NCI-H146 (cell line): ENCODE measurements around the gene PREB.
"Not testable (repeated sequence)": the region's sequence is repeated elsewhere in the genome, so short reads cannot be mapped to it uniquely, and the experiment has no call there.

Experiments used
- DNase-seq: peaks from one replicate; lab custom pipeline; 2025; lab: John Stamatoyannopoulos, UW

The PREB gene, protein sequence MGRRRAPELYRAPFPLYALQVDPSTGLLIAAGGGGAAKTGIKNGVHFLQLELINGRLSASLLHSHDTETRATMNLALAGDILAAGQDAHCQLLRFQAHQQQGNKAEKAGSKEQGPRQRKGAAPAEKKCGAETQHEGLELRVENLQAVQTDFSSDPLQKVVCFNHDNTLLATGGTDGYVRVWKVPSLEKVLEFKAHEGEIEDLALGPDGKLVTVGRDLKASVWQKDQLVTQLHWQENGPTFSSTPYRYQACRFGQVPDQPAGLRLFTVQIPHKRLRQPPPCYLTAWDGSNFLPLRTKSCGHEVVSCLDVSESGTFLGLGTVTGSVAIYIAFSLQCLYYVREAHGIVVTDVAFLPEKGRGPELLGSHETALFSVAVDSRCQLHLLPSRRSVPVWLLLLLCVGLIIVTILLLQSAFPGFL

DNA sequence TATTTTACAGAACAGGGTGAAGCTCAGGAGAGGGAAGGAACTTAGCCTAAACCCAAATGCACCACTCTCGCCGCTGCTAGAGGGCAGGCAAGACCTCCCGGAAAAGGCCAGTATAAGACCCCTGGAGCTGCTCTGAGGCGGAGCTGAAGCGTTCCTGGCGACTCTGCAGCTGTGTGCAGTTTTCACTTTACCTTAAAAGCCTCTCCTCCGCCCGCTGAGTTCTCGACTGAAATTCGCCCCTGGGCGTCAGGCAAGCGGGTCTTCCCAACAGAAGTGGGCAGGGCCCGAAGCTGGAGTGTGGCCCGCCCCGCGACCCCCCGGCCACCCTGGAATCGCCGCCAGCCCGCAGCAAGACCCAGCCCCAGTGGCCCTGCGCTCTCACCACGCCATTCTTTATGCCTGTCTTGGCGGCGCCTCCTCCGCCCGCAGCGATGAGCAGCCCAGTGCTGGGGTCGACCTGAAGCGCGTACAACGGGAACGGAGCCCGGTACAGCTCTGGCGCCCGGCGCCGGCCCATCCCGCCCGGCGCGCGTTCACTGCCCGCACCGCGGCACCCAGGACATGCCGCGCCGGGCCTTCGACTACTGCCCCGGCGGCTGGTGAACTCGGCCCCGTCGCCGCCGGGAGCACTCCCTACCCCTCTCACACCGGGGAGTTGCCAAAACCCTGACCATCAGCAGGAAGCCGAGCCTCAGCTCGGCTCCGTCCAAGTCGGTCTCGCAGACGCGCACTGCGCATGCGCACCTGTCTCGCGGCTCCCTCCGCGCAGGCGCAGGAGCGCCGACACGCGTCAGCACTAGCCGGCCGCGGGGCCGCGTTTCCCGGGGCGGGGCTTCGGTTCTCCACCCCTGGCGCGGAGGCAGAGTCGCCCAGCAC, at the start of gene PREB:
Gene PREB (minus strand): TSS at position 732 of the 876 bp plus-strand sequence. CDS start 215 bp downstream, at position 517.
- peak; percentile 97 for DNase-seq

DNA sequence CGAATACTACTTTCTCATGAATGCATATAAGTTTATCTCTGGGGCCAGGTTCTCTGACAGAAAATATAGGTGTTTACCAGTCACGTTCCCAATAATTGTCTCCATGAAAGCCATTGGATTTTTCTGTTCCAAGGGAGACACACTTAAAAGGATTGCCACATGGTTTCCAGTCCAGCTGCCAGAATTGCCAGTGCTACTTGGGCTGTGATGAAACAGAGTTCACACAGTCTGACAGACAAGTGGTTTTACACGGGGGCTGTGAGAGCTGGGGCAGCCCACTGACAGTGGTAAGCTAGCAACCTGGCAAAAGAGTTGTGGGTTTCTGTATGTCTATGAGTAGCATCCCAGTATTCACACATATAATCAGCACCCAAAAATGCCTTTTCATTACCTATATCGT, 49.7 kb upstream of the PREB start:
- DNase-seq, result no peak

DNA sequence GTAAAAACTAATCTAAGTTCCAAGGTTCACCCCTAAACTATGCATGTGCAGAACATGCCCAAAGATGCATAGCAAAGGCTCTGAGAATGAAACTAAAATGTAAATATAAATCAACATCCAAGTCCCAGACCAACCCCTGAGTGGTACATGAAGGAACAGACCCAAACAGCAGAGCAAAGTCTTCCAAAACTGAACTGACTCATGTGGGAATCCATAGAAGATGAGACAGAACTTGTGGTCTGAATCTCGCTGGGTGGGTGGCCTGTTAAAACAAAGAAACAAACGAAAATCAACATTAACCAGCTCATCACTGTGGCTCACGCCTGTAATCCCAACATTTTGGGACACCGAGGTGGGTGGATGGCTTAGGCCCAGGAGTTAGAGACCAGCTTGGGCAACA, 47.9 kb upstream of the PREB start:
- no peak for DNase-seq

DNA sequence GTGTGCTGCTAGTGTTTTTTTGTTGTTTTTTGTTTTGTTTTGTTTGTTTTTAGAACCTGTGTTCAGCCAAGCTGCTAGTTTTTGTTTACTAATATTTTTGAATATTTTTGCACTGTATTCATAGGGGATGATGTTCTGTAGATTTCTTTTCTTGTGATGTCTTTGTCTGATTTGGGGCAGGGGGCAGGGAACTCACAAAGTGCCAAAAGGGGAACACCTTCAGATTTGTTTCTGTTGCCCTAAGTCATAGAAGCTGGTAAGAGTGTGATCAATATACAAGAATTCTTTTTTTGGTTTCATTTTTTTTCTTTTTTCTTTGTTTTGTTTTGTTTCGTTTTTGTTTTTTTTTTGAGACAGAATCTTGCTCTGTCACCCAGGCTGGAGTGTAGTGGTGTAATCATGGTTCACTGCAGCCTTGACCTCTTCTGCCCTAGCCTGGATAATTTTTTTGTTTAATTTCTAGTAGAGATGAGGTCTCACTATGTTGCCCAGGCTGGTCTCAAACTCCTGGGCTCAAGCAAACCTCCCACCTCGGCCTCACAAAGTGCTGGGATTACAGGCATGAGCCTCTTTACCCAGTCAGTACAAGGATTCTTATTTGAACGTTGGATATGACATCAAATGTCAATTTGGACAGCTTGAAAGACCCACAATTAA, 45.0 kb upstream of the PREB start:
- no peak for DNase-seq

DNA sequence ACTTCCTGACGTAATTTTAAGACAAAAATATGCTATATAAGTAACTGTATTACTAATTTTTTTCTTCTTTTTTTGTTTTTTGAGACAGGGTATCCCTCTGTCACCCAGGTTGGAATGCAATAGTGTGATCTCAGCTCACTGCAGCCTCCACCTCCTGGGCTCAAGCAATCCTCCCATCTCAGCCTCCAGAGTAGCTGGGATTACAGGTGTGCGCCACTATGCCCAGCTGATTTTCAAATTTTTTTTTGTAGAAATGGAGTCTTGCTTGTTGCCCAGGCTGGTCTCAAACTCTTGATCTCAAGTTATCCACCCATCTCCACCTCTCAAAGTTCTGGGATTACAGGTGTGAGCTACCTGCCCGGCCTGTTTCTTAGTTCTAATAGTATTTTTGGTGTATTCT, 44.0 kb upstream of the PREB start:
- no peak for DNase-seq

DNA sequence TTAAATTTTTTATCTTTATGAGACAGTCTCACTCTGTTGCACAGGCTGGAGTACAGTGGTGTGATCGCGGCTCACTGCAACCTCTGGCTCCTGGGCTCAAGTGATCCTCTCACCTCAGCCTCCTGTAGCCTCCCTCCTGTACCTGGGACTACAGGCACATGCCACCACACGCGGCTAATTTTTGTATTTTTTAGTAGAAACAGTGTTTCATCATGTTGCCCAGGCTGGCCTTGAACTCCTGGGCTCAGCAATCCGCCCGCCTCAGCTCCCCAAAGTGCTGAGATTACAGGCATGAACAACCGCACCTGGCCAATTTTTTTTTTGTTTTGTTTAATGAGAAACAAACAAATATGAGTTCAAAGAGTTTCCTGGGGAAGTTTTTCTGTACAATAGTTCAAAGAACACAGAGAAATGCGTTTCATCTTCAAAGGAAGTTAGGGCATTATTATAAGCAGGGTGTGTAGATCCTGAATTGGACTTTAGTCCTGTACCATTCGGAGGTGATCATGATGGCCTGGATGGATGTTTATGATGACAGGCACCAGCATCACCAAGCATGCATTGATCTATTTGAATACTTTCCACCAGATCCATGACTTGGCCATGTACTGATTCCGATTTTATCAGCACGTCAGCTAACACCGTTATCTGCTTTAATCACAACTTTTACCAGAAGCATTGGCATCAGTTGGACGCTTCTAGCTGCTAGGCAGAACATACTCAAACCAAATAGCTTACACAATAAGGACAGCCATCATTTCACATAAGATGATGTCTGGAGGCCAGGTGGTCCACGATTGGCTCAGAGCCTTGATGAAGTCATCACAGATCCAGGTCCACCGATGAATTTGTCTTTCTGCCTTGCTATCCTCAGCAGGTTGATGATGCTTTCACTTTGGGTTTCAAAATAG, 43.3 kb upstream of the PREB start:
- DNase-seq, result no peak

DNA sequence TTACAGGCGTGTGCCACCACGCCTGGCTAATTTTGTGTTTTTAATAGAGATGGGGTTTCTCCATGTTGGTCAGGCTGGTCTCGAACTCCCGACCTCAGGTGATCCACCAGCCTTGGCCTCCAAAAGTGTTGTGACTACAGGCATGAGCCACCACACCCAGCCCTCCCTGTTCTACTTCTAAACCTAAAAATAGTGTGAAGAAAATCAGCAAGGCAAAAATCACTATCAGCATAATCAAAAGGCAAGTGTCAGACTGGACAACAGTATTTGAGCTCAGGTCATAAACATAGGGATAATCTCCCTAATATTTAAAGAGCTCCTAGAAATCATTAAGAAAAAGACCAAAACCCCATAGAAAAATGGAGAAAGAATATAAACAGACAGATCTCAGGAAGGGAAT, 41.3 kb upstream of the PREB start:
- not testable (repeated sequence) for DNase-seq

DNA sequence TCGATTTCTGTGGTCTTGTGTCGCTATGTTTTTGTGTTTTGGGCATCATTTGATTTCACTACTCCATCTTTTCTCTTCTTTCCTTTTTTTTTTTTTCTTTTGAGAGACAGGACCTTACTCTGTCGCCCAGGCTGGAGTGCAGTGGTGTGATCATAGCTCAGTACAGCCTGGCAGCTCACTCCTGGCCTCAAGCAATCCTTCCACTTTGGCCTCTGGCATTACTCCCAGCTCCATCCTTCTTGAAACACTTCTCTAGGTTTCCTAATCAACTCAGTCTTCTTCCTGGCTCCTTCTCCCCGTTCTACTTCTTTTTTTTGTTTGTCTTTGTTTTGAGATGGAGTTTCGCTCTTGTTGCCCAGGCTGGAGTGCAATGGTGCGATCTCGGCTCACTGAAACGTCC, 40.9 kb upstream of the PREB start:
- DNase-seq, result no peak

DNA sequence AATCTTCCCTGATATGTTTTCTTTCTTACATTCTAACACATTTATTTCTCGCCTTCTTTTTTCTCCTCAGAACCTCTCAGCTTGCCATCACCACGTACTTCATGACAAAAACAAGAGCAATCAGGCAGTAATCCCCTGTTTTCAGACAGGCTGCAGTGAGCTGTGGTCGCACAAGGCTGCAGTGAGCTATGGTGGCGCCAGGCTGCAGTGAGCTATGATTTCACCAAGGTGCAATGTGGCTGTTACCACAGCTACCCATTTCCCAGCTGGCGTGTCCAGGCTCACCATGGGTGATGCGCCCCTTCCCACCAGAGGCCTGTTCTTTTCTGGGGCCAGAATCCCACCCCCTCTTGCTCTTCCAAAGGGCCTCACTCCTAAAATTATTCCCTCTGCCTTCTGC, 40.2 kb upstream of the PREB start:
- no peak for DNase-seq

DNA sequence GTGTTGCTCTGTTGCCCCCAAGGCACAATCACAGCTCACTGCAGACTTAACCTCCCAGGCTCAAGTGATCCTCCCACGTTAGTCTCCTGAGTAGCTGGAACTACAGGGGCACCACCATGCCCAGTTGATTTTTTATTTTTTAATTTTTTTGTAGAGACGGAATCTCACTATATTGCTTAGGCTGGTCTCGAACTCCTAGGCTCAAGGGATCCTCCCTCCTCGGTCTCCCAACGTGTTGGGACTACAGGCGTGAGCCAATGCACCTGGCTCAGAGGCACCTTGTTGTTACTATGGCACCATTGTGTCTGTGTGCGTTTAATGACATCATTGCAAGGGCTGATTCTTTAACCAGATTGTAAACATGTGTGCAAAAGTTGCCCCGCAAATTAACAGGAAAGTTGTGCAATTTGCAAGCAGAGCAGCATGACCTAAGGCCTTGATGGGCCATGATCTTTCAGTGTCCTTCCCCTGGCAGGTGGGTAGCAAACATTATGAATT, 37.0 kb upstream of the PREB start:
- peak; percentile 26 for DNase-seq

DNA sequence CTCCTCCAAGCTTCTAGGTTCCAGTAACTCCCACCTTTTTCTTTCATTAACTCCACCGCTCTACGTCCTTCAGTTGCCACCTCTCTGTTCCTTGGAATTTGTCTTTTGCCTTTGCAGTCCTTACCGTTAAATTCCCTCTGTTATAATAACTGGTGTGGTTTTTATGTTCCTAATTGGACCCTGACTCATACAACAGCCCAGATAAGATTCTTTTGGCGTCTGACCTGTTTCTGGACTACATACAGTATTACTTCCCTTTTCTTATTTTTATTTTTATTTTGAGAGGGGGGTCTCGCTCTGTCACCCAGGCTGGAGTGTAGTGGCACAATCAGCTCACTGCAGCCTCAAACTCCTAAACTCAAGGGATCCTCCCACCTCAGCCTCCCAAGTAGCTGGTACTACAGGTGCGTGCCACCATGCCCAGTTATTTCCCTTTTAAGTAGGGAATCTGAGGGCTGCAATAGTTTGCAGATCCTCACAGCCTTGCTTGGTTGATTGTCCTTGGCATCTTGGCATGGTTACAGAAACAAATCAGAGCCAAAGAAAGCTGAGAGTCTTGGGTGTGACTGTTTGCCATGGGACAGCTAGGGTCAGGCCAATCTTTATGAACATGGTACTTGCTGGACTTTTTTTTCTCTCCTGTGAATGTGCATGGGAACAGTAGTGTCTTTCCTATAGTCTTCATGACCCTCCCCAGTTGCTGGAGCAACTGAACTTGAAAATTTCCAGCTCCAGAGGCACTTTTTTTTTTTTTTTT, 36.3 kb upstream of the PREB start:
- DNase-seq, result no peak

DNA sequence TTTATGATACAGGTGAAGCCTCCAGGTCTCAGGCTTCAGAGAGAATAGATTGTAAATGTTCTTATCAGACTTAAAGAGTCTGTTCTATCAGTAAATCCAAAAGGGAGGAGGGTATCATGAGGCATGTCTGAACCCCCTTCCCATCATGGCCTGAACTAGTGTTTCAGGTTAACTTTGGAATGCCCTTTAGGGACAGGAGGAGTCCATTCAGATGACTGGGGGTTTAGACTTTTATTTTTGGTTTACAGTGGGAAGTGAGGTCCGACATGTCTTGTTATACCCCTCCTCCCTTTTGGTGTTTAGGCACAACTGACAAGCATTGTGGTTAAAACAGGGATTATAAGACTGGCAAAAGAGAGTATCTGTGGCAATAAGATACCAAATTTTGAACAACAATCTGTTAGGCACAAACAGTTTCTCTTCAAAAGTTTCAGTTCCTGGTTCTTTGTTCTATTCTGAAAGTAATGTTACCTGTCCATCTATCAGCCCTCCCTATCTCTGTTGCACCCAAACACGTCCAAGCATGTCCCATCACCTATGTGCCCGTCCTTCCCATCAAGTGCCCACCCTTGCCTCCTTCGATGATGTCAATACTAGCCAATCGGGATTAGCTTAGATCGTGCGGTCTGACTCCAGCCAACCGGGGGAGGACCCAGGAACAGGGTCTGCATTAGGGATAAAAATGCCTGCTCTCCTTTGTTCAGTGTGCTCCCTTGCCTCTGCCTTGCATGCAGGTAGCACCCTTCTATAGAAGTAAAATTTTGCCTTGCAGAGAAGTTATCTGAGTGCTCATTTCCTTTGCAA, 30.7 kb upstream of the PREB start:
- DNase-seq, result no peak

DNA sequence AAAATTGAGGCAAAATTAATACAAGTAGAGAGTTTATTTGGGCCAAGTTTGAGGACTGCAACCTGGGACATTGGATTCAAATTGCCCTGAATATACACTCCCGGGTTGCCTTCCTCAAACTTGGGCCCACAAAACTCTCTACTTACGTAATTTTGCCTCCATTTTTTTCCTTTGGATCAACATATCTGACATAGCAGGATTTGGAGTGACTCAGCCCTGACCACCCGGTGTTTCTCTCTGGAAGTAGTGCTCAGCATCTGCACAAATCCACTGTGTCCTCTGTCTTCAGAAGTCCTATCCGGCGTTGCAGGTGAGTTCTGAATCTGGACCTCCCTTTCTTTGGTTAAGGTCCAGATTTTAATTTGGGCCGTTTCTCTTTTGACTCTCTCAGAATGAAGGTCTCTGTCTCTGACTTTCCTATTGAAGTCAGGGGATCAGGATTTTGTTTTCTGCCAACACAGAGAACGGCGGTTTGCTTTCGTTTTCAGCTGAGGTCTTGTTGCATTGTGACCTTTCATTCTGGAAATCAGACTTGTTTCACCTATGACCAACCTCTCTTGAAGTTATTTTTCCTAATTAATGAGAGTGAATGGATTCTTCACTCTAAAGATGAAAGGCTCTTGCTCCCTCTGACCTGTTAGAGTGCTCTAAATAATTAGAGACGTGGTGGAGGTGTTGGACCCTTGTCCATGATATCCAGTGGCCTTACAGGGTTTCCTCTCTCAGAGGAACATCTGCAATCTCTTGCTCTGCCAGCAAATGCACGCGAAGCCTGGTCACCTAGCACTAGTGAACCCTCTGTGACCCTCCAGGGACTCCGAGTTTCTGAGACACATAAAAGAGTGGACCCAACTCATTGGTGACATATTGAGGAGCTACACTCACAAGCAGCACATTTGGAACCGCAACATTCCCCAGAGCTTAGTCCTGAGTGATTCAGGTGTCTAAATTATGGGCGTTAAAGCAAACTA, 28.0 kb upstream of the PREB start:
- DNase-seq, result no peak

DNA sequence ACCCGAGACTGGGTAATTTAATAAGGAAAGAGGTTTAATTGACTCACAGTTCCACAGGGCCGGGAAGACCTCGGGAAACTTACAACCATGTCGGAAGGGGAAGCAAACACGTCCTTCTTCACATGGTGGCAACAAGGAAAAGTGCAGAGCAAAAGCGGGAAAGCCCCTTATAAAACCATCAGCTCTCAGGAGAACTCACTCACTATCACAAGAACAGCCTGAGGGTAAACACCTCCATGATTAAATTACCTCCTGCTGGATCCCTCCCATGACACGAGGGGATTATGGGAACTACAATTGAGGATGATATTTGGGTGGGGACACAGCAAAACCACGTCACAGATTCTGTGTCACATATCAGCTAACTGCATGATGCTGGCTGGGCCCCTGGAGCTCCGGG, 25.8 kb upstream of the PREB start:
- DNase-seq, result no peak

DNA sequence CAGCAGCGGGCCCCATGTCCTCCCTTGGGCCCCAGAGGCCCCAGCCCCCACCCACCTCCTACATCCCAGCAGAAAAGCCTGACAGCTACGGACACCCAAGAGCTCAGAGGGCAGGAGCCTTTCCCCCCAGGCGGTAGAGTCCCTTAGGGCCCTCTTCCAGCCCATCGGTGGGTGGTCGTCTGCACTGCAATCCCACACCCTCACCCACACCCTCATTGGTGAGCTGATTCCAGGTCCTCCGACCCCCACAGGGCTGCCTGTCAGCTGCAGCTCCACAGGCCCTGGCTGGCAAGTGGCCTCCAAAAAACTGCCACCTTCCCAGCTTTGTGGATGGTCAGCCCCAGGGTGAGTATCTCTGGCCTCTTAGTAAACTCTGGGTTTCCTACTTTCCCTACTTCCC, 24.8 kb upstream of the PREB start:
- no peak for DNase-seq

DNA sequence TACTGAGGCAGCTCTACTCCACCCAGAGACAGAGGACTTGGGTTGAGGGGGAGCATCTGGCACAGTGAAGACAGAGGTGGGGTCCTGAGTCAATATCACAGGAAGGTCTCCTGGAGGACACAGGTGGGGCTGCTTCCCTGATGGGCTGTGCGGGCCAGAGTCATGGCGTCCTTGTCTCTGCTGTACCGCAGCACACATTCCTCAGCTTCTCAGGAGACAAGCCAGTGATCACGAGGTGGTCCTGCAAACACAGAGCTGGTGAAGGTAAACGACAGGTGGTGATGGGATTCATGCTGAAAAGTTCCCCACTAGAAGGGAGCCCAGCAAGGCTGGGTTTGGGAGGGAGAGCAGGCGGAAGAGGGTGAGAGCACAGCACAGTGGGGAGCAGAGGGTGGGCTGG, 24.0 kb upstream of the PREB start:
- no peak for DNase-seq

DNA sequence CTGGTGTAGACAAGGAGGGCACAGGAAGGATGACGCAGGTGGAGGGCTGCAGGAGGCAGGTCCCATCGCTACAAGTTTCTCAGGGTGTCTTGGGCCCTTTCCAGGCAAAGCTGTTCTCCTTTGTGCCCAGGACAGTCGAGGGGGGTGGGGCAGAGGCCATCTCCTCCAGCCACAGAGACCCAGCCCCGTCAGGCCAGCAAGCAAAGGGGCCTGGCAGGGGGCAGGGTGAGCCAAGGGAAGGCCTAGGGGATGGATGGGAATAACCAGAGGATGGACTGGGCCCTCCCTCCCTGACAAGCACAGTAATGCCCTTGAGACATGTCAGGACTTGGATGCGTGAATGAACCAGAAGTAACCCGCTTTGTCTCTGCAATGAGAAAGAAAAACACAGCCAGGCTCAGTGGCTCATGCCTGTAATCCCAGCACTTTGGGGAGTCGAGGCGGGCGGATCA, 20.7 kb upstream of the PREB start:
- no peak for DNase-seq

DNA sequence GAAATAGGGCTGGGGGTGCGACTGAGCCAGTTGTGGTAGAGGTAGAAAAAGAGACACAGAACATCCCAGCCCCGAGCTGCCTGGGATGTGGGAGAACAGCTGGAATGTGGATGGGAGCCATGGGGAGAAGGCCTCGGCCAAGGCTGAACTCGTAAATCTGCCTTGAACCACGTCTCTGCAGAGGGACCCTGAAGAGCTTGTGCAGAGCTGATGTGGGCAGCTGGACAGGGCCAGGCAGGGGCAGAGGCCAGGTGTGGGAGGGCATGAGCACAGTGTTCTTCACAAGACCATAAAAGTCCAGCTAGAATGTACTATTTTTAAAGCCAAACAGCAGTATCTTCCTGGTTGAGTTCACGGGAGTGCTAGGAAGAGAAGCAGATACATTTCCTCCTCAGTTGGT, 20.1 kb upstream of the PREB start:
- DNase-seq, result no peak
